ENCODE results near the gene SHROOM3. TPM values are rescaled to one million over a fixed set of nuclear protein-coding genes. Genes with fewer than 3 reads are reported as not detected.

Gene SHROOM3
- total RNA-seq, 2 experiments from 2014 or later = not detected

DNA sequence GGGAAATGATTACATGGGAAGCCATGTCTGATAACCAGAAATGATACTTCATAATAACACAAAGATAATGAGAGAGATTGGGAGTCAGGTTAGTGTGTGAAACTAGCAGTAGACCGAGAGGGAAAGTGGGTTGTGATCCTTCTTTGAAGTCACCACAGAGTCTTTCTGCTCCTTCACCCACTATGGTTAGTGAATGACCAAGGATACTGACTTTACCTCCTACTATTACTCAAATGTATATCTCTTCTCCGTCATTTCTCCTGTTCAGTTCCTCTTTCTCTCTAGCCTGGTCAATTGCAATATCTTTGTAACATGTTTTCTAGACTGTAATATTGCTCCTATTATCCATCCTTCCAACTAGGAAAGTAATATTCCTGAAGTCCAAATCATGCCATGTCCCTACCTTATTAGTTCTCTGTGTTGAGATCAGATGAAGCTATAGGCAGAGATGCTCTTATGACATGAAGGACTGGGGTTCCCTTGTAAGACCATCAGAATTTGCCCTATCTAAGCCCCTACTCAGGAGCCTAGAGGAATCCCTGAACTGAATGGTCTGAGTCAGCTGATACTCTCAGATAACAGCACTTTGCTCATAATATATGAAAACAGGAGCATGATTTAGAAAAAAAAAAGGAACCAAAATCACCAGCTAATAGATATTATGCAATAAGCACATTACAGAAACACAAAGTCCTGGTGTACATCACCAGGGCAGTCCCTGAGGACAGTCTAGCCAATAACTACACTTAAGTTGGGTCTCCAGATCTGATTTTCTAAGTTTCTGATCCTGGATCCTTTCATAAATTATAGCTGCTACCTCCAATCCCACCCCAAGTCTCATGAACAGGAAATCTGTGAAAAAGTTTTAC is 81.2 kb downstream of the SHROOM3 start:
- POLR2A ChIA-PET = no interaction called here
- Mint-ChIP-seq H3K27ac (no peak overlapping the region), H3K4me1 (peaks cover 2% of the 10 kb centered on the region), H3K36me3 (ENCODE audit: low read depth) (no peaks in the 10 kb centered on the region), H3K27me3 (peaks cover 10% of the 10 kb centered on the region), H3K4me3 (no peak overlapping the region), H3K9me3 (no peaks in the 10 kb centered on the region)
- DNase-seq = no peak
- CTCF ChIA-PET = interaction anchor here (1.7 kb wide), 1 partner anchor 11 kb away, joined by 5 read pairs; no protein-coding TSS in a partner anchor

DNA sequence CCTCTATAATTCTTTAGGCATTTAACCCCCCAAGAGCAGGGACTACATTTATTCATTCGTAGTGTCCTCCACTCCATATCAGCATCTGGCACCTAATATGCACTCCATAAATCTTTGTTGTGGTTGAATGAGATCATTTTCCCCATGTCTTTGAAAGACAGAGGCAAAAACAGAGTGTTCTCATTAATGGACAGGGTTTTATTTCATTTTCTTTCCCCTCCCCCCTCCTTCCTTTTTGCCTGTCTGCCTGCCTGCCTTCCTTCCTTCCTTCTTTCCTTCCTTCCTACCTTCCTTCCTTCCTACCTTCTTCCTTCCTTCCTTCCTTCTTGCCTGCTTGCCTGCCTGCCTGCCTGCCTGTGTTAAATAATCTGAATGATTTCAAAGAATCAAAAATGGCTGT is 83.2 kb downstream of the SHROOM3 start:
- DNase-seq = no peak
- H3K27ac Mint-ChIP-seq = no peak overlapping the region
- no peaks in the 10 kb centered on the region for H3K36me3 Mint-ChIP-seq (ENCODE audit: low read depth)
- H3K9me3 Mint-ChIP-seq = no peaks in the 10 kb centered on the region
- peaks cover 2% of the 10 kb centered on the region for H3K4me1 Mint-ChIP-seq
- CTCF ChIA-PET = no interaction called here
- H3K27me3 Mint-ChIP-seq = peaks cover 7% of the 10 kb centered on the region
- no peak overlapping the region for H3K4me3 Mint-ChIP-seq
- POLR2A ChIA-PET = no interaction called here

DNA sequence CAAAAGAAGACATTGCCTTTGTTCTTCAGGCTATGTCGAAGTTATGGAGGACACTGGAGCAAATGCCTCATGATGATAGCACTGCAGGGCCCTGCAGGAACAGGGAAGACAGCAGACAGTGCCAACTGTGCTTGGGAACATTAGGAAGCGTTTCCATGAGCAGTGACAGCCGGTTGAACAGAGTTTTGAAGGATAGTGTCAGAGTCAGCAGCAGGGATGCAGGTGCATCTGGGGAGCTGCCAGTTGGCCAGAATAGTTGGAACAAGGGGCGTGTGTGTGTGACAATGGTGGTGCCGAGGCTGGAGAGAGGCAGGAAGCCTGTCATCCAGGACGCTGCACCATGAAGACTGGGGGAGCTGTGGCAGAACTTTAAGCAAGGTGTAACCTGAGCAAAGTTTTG is 88.6 kb downstream of the SHROOM3 start:
- Mint-ChIP-seq H3K27ac (no peak overlapping the region), H3K36me3 (ENCODE audit: low read depth) (no peaks in the 10 kb centered on the region), H3K9me3 (no peaks in the 10 kb centered on the region), H3K4me3 (no peak overlapping the region), H3K27me3 (peaks cover 12% of the 10 kb centered on the region), H3K4me1 (no peaks in the 10 kb centered on the region)
- CTCF ChIA-PET = no interaction called here
- no peak for DNase-seq
- POLR2A ChIA-PET = no interaction called here

DNA sequence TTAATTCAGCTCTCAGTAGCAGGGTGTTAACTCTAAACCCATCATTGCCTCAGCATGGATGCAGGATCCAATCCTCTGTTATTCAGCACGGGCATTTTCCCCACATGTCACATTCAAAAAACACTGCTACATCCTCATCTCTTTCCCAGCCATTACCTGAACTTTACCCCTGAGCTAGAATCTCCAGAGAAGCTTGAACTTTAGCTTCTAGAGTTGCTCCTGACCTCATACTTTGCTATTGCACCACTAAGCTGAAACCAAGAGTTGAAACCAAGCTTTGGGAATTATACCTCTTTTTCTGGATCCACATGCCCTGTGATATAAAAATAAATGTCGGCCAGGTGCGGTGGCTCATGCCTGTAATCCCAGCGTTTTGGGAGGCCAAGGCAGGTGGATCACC is 90.7 kb downstream of the SHROOM3 start:
- Mint-ChIP-seq H3K27ac (no peak overlapping the region), H3K4me1 (no peaks in the 10 kb centered on the region), H3K36me3 (ENCODE audit: low read depth) (no peaks in the 10 kb centered on the region), H3K9me3 (no peaks in the 10 kb centered on the region), H3K27me3 (peaks cover 19% of the 10 kb centered on the region), H3K4me3 (no peak overlapping the region)
- CTCF ChIA-PET = no interaction called here
- DNase-seq = no peak
- POLR2A ChIA-PET = no interaction called here

DNA sequence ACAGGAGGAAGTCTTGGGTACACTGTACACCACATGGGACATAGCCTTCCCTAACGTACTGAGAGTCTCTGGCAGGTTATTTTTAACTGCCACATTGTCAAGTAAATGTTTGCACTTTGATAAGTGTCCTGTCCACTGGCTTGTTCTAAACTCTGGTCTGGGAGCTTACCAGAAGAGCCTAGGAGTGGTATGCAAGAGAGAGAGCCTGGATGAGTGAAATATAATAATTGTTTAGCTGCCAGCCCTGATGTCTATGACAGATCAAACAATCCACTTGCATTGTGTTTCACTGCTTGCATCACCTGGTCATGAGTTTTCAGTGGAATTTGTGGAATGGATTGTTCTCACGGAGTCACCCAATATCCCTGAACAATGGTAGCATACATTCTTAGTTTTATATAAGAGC is 91.6 kb downstream of the SHROOM3 start:
- CTCF ChIA-PET = no interaction called here
- no peaks in the 10 kb centered on the region for H3K36me3 Mint-ChIP-seq (ENCODE audit: low read depth)
- no peaks in the 10 kb centered on the region for H3K9me3 Mint-ChIP-seq
- no peak overlapping the region for H3K4me3 Mint-ChIP-seq
- POLR2A ChIA-PET = no interaction called here
- no peaks in the 10 kb centered on the region for H3K4me1 Mint-ChIP-seq
- DNase-seq = no peak
- peaks cover 21% of the 10 kb centered on the region for H3K27me3 Mint-ChIP-seq
- no peak overlapping the region for H3K27ac Mint-ChIP-seq

DNA sequence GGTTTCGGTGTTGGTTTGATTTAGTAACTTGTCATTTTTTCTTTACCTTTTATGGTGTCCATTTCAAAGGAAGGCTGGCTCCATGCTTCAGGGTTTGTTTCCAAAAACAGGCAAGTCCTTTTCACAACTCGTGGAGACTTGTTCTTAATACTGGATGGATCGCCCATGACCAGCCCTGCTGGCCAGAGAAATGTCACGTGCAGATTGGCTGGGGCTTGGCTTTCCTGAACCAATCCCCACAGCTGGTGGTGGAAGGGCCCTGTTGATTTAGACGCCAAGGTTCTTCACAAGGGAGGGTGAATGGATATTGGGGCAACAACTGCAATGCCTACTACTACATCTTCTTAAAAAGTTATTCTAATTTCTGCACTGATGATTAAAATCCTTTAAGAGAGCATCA is 92.6 kb downstream of the SHROOM3 start:
- H3K27ac Mint-ChIP-seq = no peak overlapping the region
- CTCF ChIA-PET = no interaction called here
- H3K36me3 Mint-ChIP-seq (ENCODE audit: low read depth) = no peaks in the 10 kb centered on the region
- peaks cover 24% of the 10 kb centered on the region for H3K27me3 Mint-ChIP-seq
- H3K4me1 Mint-ChIP-seq = no peaks in the 10 kb centered on the region
- DNase-seq = no peak
- POLR2A ChIA-PET = no interaction called here
- no peaks in the 10 kb centered on the region for H3K9me3 Mint-ChIP-seq
- no peak overlapping the region for H3K4me3 Mint-ChIP-seq

DNA sequence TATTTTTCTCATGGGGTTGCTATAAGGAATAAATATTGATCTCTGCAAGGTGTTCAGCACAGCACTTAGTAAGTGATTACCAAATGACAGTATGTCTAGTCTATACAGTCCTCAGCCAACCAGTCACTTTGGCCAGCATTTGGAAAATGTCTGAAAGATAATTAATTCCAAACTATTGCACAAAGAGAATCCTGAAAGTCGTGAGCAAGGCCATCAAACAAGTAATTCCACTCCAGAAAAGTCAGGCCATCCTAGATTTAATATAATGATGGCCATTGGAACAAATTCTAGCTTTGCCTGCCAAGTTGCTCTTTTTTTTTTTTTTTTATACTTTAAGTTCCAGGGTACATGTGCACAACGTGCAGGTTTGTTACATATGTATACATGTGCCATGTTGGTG is 96.6 kb downstream of the SHROOM3 start:
- Mint-ChIP-seq H3K27ac (no peak overlapping the region), H3K27me3 (peaks cover 17% of the 10 kb centered on the region), H3K36me3 (ENCODE audit: low read depth) (no peaks in the 10 kb centered on the region), H3K4me3 (no peak overlapping the region), H3K4me1 (no peaks in the 10 kb centered on the region), H3K9me3 (no peaks in the 10 kb centered on the region)
- DNase-seq = no peak
- ChIA-PET POLR2A (no interaction called here), CTCF (no interaction called here)

DNA sequence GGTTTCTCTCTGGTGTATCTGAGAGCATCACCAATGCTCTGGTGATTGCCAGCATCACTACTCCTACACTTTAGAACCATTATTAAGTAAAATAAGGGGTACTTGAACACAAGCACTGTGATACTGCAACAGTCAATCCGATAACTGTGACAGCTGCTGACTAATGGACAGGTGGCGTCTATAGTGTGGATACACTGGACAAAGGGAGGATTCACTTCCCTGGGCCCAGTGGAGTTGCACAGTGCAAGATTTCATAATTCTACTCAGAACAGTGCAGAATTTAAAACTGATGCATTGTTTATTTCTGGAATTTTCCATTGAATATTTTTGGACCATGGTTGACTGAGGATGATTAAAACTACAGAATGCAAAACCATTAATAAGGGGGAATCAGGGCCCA is 97.8 kb downstream of the SHROOM3 start:
- H3K9me3 Mint-ChIP-seq = no peaks in the 10 kb centered on the region
- POLR2A ChIA-PET = no interaction called here

DNA sequence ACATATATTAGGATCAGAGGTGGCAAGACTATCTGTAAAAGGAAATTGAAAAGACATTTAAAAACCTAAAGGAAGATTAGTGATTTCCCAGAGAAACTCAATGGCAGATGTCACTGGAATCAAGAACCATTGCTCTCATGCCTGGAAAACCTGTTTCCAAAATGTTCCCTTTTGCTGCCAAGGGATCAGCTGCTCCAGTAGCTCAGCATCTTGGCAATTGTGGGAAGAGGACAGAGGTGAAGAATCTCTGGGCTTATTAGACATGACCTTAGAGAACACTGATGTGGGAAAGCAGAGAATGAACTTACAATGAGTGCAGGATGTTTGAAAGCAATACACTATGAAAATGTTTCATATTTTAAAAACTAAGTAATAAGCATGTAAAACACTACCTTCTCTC is 98.3 kb downstream of the SHROOM3 start:
- Mint-ChIP-seq H3K36me3 (ENCODE audit: low read depth) (no peaks in the 10 kb centered on the region), H3K4me1 (no peaks in the 10 kb centered on the region), H3K4me3 (no peak overlapping the region), H3K27me3 (peaks cover 19% of the 10 kb centered on the region), H3K27ac (no peak overlapping the region), H3K9me3 (no peaks in the 10 kb centered on the region)
- no peak for DNase-seq
- ChIA-PET CTCF (no interaction called here), POLR2A (no interaction called here)

More for the DNA sequence above, 97.8 kb downstream of the SHROOM3 start:
- no peak for DNase-seq
- Mint-ChIP-seq H3K4me3 (no peak overlapping the region), H3K4me1 (no peaks in the 10 kb centered on the region), H3K27me3 (peaks cover 16% of the 10 kb centered on the region), H3K27ac (no peak overlapping the region), H3K36me3 (ENCODE audit: low read depth) (no peaks in the 10 kb centered on the region)
- CTCF ChIA-PET = no interaction called here

DNA sequence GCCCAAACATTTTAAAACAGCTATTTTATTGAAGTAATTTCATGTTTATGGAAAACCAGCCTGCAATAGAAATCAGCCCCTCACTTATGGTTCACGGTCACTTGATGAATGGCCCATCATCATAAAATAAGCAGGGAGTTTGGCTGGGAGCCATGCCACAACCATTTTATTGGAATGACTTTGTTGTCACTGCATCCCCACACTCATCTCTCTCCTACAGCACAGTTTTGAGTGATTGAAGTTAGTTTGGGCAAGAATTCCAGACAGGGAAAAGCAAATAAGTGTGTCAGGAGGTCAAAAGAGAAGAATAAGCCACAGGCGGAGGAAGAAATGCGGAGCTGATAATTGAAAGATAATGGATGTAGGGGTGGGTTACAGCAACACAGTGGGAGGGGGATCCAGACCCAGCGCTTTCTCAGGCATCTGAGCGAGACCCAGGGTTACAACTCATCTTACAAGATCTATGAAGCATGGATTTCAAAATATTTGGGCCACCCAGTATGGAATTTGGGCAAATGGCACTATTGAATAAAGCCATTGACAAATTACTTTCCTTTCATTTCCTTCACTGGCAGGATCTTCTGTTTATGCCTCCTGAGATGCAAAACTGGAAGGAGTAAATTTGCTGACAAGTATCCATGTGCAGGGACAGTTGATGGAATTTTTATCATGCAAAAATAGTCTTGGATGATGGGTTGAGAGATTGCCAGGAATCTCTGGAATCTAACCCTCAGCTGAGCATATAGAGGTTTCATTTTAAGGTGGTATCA is 100.8 kb downstream of the SHROOM3 start:
- CTCF ChIA-PET = no interaction called here
- Mint-ChIP-seq H3K36me3 (ENCODE audit: low read depth) (no peaks in the 10 kb centered on the region), H3K27me3 (peaks cover 13% of the 10 kb centered on the region), H3K4me1 (no peaks in the 10 kb centered on the region), H3K9me3 (no peaks in the 10 kb centered on the region), H3K4me3 (no peak overlapping the region), H3K27ac (no peak overlapping the region)
- no peak for DNase-seq
- POLR2A ChIA-PET = no interaction called here

DNA sequence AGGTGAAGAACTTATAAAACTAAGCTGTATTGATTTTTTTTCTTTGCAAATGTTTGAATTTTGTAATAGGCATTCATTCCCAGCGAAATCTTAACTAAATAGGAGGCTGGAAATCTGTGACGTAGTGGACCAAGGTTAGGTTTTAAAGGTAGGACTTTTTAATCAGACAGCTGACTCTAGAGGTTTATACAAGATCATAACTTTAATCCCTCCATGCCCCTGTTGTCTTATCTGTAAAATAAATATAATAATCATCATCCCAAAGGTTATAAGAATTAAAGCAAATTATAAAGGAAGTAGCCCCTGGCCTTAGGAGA is 101.3 kb downstream of the SHROOM3 start:
- no peaks in the 10 kb centered on the region for H3K4me1 Mint-ChIP-seq
- DNase-seq = no peak
- ChIA-PET POLR2A (no interaction called here), CTCF (no interaction called here)
- H3K36me3 Mint-ChIP-seq (ENCODE audit: low read depth) = no peaks in the 10 kb centered on the region
- peaks cover 13% of the 10 kb centered on the region for H3K27me3 Mint-ChIP-seq
- no peaks in the 10 kb centered on the region for H3K9me3 Mint-ChIP-seq
- H3K27ac Mint-ChIP-seq = no peak overlapping the region
- H3K4me3 Mint-ChIP-seq = no peak overlapping the region

DNA sequence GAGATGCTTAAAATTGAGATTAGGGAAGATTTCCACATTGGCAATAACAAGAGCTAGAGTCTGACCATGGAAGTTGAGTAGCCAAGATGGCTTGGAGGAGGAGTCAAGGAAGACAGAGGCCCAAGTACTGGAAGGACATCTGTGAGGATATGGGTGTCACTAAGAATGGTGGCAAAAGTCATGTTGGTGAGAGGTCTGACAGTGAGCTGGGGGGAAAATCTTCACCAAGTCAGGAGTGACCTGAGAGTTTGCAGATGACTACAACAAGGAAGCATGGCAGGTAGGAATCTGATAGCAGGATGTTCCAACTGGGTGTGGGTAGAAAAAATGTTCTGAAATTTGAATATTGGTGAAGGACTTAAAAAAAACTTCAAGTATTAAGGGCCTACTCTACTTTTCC is 103.3 kb downstream of the SHROOM3 start:
- H3K4me3 Mint-ChIP-seq = no peak overlapping the region
- H3K36me3 Mint-ChIP-seq (ENCODE audit: low read depth) = no peaks in the 10 kb centered on the region
- H3K27ac Mint-ChIP-seq = no peak overlapping the region
- no peak for DNase-seq
- ChIA-PET POLR2A (no interaction called here), CTCF (no interaction called here)
- H3K4me1 Mint-ChIP-seq = no peaks in the 10 kb centered on the region
- no peaks in the 10 kb centered on the region for H3K9me3 Mint-ChIP-seq
- peaks cover 7% of the 10 kb centered on the region for H3K27me3 Mint-ChIP-seq

DNA sequence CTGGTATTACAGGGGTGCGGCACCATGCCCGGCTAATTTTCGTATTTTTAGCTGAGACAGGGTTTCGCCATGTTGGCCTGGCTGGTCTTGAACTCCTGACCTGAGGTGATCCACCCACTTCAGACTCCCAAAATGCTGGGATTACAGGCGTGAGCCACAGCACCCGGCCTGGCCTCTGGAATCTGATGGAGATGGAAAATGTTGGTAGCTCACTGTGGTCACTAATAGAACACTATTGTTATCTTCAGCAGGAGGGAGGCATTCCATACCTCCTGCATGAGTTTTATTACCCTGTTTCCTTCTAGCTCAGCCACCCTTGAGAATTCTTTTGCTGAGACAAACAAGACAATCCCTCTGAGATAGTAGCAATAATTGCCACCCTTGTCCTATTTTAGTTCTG is 105.0 kb downstream of the SHROOM3 start:
- Mint-ChIP-seq H3K27ac (no peak overlapping the region), H3K36me3 (ENCODE audit: low read depth) (no peaks in the 10 kb centered on the region), H3K4me3 (no peak overlapping the region), H3K9me3 (no peaks in the 10 kb centered on the region), H3K4me1 (peaks cover 3% of the 10 kb centered on the region), H3K27me3 (peaks cover 7% of the 10 kb centered on the region)
- DNase-seq = no peak
- POLR2A ChIA-PET = interaction anchor here (0.6 kb wide), 1 partner anchor 1561 kb away, joined by 3 read pairs; no protein-coding TSS in a partner anchor
- CTCF ChIA-PET = no interaction called here

DNA sequence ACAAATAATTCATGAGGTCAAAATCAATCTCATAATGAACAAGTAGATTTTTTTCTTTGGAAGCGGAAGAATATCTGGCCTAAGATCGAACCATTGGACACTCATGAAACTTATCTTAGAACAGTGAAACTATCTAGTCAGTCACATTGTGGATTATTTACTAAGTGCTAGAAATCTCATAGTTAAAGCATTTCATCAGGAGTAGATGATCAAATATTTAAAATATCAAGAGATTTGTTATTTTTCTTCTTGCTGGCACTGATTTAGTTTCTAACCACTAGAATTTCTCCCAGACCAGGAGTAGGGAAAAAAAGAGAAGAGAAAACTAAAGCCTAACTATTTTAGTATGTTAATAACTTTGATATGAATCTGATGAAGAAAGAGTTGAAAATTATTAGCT is 105.5 kb downstream of the SHROOM3 start:
- no peak for DNase-seq
- Mint-ChIP-seq H3K36me3 (ENCODE audit: low read depth) (no peaks in the 10 kb centered on the region), H3K27ac (no peak overlapping the region), H3K9me3 (no peaks in the 10 kb centered on the region), H3K27me3 (peaks cover 7% of the 10 kb centered on the region), H3K4me1 (peaks cover 8% of the 10 kb centered on the region), H3K4me3 (no peak overlapping the region)
- ChIA-PET POLR2A (no interaction called here), CTCF (no interaction called here)
